Right kidney (tissue), 1 donor: ENCODE data around the gene KCNH4.
"Not testable (repeated sequence)": the region's sequence is repeated elsewhere in the genome, so short reads cannot be mapped to it uniquely, and the experiment has no call there.

Experiments
- DNase-seq: peaks from one replicate; pipeline ENCODE4 v3.0.0-alpha.2; 2016

Gene KCNH4

DNA sequence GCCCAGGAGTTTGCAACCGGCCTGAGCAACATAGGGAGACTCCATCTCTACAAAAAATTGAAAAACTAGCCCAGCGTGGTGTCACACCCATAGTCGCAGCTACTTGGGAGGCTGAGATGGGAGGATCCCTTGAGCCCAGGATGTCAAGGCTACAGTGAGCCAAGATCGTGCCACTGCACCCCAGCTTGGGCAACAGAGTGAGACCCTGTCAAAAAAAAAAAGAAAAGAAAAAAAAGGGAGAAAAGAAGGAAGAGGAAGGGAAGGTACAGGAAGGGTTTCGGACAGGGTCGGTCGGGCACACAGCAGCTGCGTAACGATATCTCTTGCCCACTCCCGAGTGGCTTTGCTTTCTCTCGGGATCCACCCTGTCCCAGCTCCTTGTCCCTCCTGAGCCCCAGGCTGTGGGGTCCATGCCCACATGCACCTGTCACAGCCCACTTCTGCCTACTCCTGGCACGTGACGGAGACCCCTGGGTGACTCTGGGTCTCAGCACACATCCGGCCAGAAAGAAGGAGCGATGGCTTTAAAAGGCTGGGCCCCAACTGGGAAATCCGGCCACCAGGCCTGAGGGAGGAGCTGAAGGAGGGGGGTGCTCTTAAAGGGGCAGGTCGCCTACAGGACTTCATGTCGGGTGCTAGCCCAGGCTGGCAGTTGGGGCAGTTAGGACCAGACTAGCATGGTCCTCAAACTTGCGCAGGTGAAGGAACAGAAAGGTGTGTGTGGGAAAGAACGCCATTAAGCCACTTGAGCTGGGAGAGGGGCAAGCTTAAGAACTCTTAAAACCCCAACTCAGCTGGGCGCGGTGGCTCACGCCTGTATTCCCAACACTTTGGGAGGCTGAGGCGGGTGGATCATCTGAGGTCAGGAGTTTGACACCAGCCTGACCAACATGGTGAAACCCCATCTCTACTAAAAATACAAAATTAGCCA is 13.3 kb upstream of the KCNH4 start, which contains the start of gene GHDC:
GHDC (minus strand) TSS at position 526 of the 931 bp plus-strand sequence. CDS start 913 bp downstream, outside the sequence.
- DNase-seq, result peak; percentile 76

DNA sequence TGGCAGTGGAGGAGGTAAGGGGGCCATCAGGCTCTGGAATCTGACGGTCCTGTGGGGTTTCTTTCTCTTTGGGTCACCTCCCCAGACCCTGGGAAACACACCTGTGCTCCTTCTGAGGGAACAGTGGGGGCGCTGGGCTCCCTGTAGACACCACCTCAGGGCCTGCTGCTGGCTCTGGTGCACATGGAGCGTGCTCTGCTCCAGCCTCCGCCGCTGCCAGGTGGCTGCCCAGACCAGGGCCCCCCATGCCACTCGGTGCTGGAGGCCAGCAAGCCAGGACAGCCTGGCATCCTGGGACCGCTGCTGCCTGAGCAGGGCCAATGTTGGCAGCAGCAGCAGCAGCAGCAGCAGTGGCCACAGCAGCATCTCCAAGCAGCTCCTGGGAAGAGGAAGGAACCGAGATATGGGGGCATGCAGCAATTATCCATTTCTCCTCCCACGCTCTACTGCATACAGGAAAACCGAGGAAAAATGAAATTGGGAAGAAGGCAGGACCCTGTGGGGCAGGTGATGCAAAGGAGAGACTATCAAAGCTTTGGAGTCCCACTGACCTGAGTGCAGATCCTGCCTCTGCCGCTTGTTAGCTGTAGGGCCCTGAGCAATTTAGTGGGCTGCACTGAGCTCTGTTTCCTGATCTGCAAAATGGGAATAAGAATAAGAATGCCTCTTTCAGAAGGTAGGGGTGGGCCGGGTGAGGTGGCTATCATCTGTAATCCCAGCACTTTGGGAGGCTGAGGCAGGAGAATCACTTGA is 12.4 kb upstream of the KCNH4 start:
- no peak for DNase-seq

DNA sequence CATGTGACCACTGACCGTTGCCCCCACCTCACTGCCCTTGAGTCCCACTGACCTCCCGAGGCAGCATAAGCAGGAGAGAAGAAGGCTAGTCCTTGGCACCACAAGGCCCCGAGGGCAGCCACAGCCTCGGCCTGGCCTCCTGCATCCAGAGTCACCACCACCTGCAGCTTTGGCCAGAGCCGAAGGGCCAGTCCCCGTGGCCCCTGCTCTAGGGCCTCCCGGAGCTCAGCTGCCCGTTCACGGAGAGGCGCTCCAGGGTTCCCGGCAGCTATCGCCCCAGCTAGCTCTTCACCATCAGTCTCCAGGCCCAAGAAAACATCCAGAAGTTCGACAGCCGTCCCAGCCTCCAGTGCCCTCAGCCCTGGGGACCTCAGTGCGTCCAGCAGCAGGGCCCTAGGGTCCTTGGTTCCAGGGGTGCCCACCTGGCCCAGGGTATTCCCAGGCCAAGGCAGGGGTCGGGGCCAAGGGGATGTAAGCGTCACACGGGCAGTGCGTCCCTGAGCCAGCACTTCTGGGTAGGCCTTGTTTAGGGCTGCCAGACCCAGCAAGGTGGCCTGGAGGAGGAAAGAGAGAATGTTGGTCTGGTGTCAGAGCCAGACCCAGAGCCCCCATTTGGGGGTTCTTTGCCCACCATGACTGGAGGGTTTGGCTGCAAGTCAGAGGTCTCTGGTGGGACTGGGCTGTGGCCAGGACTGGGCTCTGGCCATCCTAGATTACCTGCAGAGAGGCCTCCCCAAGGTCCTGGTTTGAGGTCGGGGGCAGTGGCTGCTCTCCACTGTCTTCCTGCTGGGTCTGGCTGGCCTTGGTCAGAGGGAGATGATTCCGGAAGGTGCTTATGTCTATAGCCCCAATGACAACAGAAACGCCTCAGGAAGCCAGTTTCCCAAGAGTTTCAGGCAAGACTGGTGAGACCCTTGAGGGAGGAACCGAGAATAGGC is 11.5 kb upstream of the KCNH4 start:
- DNase-seq, result no peak

DNA sequence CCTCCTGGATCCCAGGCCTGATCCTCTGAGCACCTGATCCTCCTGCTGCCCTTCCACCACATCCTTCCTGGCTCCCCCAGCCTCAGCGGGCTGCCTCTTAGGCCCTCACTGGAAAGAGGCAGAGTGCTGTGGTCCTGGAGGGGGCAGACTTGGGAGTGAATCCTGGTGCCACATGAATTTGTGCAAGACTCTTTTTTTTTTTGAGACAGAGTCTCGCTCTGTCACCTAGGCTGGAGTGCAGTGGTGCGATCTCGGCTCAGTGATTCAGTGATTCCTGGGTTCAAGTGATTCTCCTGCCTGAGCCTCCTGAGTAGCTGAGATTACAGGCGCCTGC is 10.3 kb upstream of the KCNH4 start:
- DNase-seq, result no peak

DNA sequence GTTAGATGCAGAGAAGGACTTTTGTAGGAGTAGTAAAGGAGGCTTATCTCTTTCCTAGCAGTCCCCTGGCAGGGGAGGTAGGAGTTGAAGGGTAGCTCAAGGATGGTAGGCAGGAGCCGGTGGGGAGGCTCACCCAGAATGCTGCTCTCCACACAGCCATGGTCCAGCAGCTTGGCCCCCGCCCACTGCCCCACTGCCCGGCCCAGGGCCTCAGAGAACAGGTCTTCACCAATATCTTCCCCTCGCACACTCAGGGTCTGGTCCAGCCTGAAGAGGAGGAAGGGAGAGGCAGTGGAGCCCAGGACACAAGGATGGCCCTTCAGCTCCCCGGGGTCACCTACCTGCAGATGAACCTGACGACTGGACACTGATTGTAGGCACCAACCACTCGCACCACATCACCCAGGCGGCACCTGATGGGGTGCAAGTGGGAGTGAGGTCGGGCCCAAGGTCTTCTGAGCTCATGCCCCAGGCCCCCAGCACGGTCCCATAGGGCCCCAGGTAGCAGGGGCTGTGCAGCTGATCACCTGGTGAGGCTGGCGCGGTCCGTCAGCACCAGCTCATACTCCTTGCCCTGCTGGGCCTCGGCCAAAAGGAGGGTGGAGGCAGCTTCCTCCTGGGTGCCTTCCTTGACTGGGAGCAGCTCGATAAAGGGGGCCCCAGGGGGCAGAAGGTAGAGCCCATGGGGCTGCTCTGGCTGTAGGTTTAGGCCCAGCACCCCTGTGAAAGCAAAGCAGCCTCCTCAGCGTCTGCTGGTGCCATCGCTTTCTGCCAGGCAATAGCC is 9.7 kb upstream of the KCNH4 start:
- no peak for DNase-seq

DNA sequence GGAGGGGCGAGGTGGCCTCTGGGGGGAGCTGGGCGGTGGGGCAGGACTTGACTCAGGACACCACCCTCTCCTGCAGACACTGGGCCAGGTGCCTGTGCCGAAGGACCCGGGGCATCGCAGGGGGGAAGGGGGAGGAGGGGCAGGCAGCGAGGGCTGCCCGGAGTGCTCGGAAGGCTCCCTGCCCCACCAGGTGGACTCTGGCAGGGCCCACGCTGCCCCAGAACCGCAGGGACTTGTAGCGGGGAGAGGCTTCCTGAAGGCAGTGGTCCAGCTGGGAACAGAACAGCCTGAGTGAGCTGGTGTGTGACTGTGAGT is 8.7 kb upstream of the KCNH4 start:
- DNase-seq, result no peak

DNA sequence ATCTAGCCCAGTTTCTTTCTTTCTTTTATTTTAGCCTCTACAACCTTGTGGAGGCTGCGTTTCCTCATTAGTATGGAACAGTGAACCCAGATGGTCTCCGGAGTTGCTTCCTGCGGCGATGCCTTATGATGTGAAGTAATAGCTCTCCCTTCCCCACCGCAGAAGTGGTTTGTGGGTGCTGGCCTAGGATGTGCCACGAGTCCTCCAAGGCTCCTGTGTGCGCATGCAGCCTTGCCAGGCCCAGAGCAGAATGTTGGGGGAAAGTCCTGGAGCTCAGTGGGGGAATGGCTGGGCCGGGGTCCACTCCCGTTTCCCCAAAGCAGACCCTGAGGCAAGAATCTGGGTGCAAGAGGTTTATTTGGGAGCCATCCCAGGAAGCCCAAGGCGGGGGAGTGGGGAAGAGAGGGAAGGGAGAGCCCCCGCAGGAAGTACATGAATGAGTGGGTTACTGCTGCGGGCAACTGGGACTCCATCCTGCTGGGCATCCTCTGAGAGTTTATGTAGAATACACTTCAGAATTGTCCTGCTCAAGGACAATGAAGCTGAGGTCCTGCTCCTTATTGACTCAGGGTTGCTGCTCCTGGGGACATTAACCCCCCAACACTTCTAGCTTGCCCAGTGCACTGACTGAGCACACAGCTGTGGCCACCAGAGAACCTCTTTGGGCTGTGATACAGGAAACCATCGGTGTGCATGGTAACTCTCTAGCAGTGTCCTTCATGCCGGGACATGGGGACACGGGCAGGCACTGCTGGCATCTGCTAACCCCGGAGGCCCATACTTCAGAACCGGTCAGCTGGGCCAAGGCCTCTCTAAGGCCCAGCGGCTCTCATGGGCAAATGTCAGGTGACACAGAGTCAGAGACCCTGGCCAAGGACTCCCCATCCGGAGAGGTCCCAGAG is 8.1 kb upstream of the KCNH4 start:
- no peak for DNase-seq

DNA sequence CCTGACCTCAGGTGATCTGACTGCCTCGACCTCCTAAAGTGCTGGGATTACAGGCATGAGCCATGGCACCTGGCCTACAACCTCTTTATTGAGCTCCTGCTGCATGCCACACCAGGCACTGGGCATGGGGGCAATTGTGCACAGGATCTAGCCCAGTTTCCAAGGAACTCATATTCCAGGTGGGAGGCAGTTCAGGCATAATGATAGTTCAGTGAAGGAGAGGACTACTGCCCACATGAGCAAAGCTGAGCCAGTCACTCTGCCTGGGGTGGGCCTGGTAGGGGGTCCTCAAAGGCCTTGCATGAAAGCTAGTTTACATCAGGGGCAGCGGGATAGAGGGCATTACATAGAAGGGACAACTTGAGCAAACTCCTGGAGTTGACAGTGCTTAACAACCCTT is 6.9 kb upstream of the KCNH4 start:
- no peak for DNase-seq

DNA sequence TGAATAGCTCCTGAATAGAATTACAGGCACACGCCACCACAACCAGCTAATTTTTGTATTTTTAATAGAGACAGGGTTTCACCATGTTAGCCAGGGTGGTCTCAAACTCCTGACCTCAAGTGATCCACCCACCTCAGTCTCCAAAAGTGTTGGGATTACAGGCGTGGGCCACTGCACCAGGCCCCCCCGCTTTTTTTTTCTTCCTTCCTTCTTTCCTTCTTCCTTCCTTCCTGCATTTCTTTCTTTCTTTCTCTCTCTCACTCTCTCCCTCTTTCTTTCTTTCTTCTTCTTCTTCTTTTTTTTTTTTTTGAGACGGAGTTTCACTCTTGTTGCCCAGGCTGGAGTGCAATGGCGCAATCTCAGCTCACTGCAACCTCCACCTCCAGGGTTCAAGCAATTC is 5.2 kb upstream of the KCNH4 start:
- not testable (repeated sequence) for DNase-seq

DNA sequence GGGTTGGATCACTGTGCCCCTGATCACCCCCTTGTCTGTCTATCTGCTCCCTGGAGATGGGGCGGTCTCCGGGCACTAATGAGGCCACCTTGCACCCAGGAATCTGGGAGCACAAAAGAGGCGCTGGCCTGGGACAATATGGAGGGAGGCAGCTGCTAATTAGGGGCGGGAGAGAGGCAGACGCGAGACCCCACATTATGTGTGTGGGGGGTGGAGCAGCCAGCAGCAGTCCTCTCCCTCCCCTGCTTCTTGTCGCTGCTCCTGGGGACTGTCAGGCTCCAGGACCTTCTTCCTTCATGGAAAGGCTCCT is 4.6 kb upstream of the KCNH4 start:
- DNase-seq, result no peak

DNA sequence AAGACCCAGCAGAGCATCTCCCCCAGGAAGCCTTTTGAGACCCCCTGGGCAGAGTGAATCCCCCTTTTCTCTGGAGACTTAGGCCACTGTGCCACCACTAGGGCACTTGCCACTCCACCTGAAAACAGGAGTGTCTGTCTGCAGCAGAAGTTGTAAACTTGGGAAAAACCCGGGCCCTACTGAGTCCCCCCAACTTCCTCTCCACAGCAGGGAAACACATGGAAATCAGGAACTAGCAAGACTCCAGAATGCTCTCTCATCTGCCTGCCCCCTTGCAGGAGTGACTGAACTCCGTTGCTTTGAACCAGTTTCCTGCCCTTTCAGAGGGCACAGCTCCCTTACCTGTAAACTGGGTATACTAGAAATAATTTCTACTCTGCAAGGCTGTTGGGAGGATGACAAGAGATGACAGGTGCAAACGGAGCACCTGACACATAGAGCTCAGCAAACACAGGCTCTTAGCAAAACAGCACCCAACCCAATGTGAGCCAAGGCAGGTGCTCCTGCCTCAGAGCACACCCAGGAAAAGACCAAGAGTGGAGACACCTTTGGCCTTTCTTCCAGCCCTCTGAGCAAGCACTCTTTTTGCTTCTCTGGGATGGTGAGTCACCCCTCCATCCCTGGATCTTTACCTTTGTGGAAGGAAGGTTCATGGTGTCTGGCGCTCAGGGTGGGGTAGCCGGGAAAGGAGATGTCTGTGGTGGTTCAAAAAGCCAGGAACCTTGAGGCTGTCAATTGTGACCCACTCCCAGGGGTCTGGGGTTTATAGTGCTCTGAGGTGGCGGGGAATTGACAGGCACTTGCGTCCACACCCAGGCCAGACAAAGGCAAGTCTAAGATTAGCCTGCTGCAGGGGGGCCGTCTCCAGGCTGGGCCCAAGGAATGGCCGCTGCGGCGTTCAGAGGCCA is 4.0 kb upstream of the KCNH4 start, which contains the start of gene HCRT:
HCRT (minus strand) TSS at position 740 of the 908 bp plus-strand sequence; CDS start at position 653, 87 bp downstream.
- no peak for DNase-seq

DNA sequence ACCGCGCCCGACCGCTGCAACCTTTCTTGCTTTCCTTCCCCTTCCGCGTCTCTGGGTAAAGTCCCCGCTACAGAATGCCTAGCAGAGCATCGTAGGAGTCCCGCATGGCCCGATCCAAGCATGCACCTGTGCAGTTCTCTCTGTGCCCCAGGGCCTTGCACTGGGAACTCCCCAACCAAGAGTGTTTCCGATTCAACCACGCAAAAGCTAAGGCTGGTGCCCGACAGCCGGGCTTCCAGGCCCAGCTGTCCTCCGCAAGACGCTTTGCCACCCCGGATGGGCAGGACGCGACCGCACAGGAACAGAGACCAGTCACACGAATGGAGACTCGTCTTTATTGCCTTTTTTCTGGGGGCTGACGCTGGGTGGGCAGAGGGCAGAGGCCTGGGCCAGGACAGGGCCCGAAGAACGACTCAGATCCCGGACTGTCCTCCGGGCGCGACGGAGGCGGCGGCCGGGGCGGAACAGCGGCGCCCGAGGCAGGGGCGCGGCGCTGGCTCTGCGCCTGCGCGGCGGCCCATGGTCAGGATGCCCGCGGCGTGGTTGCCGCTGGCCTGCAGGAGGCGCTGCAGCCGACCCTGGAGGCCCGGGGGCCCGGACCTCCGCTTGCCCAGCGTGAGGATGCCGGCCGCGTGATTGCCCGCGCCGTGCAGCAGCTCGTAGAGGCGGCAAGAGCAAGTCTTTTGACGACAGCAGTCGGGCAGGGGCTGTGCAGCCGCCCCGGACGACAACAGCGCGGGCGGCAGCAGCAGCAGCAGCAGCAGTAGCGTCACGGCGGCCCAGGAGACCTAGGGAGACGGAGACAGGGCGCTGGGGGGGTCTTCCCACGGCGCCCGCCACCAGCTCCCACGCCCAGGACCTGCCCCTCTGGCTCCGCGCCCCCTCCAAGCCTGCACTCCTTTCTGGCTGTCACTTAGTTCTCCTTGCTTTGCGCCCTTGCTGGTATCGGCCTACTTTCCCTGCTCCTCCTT is 3.1 kb upstream of the KCNH4 start:
- DNase-seq, result peak; percentile 85

DNA sequence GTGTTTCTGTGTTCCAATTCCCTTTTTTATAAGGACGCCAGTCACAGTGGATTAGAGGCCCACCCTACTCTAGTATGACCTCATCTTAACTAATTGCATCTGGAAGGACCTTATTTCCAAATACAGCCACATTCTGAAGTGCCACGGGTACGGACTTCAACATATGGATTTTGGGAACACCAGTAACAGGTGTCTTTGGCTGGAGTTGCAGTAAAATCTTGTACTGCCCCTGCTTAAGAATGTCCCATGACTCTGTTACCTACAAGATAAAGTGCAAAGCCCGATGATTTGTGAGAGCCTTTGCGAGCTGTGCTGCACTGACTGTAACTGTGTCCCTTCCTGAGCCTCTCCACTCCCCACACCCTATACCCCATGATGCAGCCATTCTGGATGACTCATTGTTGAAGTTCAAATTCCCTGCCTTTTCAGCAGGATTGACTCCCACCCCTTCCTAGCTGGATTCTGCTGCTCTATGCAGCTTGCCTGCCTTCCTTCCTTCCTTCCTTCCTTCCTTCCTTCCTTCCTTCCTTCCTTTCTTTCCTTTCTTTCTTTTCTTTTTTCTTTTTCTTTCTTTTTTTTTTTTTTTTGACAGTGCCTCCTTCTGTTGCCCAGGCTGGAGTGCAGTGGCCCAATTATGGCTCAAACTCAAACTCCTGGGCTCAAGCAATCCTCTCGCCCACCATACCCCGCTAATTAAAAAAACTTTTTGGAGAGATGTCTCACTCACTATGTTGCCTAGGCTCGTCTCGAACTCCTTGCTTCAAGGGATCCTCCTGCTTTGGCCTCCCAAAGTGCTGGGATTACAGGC is 2.2 kb upstream of the KCNH4 start:
- no peak for DNase-seq

DNA sequence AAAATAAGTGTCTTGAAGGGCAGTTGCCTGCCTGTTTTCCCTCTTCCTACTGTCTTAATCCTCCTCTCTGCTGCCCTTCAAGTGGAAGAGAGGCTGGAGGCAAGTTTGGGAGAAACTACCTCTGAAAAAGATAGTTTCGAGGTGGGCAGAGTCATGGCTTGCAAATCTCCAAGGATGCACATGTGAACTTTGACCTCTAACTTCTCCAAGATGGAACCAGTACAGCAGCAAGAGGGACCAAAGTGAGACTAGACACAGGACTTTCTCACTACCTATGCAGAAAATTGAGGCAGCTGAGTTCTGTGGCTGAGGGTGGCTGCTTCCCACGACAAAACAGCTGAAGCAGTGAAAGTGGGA is 887 bp upstream of the KCNH4 start:
- no peak for DNase-seq

DNA sequence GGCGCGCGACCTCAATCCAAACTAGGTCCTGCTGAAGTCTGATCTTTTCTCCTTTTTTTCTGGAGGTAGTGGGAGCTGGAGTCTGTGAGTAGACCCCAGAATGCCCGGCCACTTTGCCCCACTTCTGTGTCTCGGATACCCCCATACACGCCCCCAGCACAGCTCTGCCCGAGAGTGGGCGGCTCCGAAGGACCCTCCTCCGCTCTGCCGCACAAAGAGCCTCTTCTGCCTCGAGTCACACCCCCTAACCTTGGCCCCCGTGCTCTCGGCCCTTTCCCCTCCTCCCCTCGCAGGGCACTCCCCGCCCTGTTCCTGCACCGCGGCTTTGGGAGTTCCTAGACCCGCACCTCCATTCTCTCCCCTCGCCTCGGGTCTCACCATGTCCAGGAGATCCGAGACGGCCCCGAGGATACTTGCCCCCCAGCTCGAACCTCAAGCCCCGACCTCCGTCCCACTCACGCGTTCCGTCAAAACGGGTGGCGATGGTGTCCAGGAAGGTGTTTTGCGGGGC is 476 bp downstream of the KCNH4 start:
- peak; percentile 68 for DNase-seq

DNA sequence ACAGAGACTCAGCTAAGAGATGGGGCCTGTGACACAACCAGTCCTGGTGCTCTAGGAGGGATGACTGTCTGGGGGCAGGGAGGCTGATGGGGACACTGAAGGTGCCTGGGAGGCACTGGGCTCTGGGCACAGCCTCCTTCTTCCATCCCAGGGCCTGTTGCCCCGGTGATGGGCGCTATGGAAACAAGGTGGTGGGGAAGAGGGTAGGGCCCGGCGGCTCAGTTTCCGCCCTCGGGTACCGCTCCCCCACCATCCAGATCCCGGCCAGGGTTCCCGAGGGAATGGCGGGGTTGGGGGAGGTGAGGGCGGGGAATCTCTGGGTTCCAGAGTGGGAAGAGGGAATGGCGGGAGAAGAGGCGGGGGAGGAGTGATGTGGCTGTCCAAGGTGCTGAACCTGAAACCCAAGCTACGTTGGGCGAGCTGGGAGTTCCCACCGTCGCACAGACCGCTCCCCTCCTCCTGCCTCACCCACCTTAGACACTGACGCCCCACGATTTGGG is 981 bp downstream of the KCNH4 start:
- no peak for DNase-seq

DNA sequence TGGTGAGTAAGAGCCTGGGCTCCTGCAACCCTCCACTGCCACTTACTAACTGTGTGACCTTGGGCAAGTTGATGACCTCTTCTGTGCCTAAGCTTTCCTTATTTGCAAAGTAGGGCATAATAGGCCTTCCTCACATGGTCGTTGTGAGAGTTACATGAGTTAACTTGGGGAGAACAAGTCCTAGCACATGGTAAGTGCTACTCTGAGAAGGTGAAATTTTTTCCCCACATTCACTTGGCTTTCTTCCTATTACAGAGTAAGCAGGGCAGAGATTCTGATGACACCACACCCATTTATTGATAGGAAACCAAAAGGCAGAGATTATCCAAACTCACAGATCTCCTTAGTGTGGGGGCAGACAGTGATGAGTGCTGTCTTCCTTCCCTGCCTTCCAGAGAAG is 1.6 kb downstream of the KCNH4 start:
- DNase-seq, result no peak
